ENCODE results near the gene FADS2.

The FADS2 gene

DNA sequence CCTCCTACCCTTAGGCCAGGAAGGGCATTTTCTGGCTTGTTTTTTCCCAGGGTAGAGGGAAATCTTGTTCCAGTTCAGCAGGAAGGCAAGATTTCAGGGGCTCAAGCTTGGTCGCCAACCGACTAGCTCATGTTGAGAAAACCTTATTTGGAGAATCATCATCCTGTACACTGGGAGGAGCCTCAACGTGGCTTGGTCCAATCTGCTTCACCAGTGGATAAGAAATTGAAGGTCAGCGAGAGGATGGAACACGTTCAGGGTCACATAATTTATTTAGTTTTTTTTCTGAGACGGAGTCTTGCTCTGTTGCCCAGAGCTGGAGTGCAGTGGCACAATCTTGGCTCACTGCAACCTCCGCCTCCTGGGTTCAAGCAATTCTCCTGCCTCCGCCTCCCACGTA, 20.5 kb downstream of the FADS2 start:
- DNase-seq = no peak

DNA sequence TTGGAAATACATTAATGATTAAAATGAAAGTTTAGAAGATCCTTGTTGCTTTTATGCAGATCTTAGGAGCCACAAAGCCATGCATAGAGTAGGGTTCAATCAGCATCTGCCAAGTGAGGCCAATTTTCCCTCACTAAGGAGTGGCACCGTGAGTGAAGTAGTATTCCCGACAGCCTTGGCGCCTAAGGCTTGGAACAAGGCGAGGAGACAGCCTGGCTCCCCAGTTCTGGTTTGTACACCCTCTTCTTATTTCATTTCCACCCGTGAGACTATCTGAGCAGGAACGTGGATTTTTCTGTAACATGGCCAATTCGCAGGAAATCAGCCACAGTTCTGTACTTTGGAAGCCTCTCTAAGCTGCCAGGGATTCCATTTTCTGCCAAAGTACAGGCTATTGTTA, 22.6 kb downstream of the FADS2 start:
- no peak for DNase-seq

DNA sequence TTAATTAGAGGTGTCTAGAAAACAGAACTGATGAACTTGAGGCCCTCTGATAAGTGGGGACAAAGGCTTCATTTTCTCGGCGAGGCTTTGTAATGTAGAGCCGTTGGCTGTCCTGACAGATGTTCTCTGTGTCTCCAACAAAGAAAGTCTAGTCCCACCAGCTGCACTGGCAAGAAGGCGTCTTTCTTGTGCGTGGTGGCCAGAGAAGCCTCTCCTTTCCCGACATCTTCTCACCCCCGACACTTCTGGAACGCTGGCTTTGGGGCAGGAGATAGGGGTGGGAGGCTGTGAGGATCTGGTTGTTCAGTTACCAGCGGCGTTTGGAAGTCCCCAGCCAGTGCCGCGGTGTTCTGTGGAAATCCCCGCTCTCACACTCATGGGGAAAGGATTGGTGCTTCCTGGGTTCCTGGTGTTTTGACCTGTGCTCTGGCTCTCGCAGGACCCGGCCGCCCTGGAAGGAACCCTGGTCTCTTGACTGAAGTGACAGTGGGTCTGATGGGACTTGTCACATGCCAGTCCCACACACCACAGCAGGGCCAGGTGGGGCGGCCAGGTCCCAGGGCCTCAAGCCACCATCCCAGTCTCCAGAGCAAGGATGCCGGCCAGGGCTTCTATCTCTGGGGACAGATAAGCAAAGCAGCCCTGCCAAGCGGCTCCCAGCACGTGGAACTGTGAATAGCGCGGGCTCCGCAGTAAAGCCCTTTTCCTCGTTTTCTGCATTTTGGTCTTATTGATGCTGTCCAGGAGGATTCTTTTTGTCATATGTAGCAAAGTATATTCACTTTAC, 23.2 kb downstream of the FADS2 start:
- DNase-seq = no peak

DNA sequence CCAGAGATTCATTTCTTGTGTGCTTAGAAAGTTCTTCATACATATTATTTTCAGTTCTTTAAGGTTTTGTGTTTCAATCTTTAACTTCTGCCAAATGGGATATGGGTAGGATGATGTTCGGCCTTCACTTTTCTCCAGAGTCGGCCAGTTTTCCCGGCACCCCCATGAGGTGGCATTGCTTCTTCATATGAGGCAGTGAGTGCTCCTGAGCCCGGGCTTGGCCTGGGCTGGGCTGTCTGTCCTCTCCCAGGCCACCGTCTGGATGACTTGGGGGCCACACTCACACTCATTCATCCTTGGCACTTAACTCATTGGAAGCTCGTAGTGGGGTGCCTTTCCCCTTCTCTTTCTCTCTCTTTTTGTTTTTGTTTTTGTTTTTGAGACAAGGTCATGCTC, 23.8 kb downstream of the FADS2 start:
- DNase-seq = no peak

DNA sequence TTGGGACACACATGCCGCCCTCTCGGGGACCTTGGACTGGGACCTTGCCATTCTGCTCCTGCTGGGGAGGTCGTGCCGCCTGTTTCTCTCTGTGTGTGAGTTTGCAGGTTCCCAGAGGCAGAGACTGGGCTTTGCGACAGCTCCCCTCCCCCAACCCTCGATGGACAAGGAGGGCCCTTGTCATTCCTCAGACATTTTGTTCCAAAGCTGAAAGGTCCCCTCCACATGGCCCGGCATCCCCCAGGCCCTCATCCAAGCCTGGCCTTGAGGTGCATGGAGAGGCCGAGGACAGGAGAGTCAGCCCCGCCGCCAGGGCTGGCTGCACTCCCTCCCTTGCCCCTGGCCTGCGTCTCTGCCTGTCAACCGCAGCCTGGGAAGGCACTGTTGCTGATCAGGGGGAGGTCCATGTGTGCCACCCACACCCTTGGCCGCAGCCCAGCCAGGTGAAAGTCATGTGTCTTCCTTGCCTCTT, 25.6 kb downstream of the FADS2 start:
- no peak for DNase-seq

DNA sequence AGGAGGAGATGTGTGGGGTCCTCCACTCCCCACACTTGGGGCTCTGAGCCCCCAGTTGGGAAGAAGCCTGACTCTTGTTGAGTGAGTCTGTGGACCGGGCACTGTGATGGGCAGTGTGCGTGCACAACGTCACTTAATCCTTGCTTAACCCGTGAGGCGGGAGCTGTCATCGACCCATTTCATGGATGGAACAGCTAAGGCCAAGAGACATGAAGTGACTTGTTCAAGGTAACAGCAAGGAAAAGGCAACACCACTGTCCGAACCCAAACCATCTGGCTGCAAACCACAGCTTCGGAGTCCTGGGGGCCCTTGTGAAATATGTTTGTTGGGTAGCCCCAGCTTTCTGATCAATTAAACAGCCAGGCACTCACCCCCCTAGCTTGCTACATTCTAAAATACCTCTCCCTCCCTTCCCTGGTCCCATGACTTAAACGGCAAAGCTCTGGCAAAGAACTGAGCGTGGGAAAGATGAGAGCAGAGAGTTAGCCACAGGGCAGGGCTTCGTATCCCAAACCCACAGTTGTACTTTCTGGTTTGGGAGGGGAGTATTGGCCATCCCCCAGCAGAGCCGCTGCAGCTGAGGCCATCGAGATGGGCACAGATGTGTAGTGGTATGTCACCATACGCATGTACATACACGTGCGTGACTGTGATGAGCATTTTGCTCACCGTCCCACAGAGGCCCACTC, 26.3 kb downstream of the FADS2 start:
- no peak for DNase-seq

DNA sequence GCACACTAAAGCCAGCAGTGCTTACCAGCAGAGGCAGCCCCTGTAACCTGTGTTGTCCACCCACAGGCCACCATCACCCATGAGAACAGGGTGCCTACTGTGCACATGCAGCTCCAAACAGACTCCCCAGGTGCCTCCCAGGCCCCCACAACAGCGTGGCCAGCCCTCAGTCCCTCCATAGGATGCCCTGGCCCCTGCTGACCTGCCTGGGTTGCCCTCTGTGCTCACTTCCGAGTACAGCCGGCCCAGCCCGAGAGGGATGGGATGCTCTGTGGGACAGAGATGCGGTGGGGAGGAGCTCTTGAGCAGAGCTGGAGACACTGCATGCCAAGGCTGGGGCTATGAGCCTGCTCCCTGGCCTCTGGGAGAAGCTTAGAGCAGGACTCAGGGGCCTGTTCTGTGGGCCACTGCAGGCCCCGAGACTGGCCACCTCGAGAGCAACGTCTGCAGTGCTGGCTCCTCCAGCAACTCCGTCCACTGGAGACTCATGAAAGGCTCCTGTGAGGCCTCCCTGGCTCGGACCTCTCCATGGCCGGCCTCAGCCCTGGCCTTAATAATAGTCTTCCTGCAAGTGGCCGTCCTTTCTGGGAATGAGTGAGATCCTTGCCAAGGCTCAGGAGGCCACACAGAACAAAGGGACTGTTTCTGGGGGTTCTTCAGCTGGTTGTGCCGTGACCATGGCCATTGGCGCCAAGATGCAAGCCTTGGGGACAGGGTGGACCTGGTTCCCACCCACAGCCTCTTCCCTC, 27.0 kb downstream of the FADS2 start:
- DNase-seq = no peak

DNA sequence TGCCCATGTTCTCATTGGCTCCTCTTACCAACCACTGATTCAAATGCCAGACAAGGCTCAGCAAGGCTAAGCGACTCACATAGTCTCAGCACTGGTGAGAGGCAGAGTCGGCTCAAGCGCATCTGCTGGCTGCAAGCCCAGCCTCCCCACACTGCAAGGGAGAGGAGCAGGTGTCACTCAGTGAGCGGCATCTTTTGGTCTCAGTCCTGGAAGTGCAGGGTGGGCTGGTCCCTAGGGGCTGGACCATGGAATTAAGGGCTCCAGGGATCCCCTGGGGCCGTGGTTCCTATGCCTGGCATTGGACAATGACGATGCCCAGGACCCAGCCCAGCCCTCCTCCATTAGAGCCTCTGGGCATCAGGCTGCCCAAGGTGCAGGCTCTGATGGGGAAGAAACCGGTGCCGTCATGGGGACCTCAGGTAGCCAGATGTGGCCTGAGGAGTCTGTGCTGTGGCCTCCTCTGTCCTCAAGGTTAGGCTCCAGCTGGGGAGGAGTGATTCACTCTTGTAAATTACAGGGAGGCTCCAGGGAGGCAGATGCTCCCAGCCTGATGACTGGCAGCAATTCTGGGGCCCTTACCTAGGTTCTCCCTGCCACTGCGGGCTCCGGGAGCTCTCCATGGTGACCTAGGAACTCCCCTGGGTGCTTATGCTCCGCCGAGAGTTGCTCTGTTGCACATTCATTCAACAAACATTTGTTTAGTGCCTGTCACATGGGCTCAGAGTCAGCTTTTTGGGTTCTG, 28.0 kb downstream of the FADS2 start:
- no peak for DNase-seq

DNA sequence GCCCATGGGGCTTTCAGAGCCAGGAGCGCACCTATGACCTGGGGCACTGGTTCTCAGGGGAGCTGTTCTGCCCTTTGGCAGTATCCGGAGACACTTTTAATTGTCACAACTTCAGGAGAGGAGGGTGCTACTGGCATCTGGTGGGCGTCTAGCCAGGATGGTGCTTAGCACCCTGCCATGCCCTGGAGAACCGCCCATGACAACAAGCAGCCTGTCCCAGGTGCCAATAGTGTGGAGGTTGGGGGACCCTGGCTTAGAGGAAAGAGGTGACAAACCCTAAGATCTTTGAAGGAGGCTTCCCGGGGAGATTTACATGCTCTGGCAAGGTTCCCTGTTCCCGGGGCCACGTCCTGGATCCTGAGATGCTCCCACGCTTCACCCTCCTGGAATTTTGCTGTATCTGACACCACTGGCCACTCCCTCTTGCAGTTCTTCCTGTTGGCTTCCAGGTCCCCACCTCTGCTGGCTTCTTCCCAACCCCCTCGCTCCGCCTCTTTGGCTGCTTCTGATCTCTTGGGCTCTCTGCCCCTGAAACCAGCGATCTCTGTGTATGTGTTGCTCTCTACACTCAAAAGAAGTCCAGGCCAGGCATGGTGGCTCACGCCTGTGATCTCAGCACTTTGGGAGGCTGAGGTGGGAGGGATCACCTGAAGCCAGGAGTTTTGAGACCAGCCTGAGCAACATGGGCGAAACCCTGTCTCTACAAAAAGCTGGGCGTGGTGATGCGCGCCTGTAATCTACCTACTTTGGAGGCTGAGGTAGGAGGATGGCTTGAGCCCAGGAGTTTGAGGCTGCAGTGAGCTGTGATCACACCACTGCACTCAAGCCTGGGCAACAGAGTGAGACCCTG, 32.2 kb downstream of the FADS2 start:
- no peak for DNase-seq

DNA sequence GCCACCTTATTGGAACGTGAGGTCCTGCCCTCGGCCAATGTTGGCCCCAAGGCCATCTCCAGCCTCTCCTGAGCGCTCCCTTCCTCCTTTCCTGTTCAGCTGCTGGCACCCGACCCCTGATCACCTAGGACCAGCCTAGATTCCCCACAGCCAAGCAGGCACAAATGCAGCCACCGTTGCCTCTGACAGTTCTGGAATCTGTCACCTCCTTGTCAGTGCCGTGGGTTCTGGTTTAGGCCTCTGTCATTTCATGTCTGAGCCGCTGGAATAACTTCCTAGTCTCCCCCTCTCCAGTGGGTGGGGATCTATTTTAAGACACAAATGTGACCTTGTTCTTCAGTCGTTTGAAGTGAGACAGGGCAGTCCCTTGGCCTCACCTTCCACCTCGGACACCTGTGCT, 33.5 kb downstream of the FADS2 start:
- DNase-seq = no peak

DNA sequence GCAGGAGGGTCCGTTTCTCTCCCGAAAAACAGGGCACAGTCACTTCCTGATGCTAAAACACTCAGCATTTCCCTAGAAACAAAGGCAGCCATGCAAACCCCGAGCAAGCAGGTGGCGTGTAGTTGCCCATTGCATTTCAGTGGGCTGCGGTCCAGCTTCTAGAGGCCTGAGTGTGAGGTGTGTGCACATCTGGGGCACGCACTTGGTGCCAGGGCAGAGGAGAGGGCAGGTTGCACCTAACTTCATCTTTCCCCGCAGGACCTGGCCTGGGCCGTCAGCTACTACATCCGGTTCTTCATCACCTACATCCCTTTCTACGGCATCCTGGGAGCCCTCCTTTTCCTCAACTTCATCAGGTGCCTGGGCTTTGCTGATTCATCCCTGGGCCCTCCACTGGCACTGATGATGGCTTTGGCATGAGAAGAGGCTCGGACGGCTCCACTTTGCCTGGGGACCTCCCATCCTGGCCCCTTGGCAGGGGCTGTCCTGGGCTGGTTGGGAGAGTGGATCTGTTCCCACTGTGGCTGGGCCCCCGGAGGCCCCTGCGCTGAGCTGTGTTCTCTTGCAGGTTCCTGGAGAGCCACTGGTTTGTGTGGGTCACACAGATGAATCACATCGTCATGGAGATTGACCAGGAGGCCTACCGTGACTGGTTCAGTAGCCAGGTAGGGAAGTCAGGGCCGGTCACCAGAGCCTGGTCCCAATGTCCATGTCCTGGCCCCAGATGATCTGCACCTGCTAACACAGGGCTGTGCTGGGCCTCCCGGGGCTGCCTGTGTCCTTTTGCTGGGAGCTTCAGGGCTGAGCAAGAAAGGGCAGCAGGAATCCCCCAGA, 34.8 kb downstream of the FADS2 start:
- no peak for DNase-seq

DNA sequence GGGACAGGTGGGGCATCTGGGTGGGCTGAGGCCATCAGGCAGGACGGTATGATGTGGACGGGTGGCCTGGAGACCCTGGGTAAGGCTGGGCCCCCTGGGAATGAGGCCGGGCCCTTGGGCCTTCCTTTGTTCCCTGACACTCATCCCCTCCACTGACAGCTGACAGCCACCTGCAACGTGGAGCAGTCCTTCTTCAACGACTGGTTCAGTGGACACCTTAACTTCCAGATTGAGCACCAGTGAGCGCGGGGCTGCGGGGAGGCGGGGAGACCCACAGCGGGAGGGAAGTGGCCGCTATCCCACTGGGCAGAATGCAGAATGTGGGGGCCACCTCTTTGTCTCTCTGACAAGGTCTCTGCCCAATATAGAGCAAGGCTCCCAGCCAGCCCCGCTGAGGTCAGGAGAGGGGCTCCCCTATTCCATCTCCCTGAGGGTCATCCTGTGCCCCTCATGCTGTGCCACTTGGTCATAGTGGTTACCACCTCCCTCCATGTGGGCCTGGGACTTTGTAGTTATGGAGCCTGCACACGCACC, 35.5 kb downstream of the FADS2 start:
- DNase-seq = no peak

DNA sequence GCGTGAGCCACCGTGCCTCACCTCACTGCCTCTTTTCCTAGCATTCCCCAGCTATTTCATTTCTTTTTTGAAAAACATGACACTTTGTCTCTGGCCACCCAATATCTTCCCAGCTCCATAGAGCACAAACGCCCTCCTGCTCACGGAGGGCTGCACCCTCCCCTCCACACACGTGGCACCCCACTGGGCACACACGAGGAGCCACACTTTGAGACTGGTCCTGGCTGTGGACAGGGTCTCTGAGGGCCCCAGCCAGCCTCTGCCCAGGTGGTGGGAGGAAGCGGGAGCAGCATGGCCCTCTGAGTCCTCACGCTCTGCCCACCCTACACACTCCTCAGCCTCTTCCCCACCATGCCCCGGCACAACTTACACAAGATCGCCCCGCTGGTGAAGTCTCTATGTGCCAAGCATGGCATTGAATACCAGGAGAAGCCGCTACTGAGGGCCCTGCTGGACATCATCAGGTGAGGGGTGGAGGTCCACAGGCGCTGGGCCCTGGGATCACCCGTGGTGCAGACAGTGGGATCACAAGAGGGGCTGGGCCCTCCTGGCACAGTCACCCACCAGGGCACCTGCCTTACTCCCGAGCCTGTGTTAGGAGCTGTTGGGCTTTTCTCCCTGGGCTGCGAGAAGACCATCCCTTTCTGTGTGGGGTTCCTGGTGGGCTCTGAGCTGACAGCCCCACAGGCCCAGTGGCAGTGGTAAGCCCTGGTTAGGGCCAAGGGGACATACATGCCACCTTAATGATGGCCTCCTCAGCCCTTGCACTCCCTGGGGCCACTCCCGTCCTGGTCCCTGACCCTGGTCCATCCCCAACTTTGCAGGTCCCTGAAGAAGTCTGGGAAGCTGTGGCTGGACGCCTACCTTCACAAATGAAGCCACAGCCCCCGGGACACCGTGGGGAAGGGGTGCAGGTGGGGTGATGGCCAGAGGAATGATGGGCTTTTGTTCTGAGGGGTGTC, 37.0 kb downstream of the FADS2 start:
- DNase-seq = no peak

DNA sequence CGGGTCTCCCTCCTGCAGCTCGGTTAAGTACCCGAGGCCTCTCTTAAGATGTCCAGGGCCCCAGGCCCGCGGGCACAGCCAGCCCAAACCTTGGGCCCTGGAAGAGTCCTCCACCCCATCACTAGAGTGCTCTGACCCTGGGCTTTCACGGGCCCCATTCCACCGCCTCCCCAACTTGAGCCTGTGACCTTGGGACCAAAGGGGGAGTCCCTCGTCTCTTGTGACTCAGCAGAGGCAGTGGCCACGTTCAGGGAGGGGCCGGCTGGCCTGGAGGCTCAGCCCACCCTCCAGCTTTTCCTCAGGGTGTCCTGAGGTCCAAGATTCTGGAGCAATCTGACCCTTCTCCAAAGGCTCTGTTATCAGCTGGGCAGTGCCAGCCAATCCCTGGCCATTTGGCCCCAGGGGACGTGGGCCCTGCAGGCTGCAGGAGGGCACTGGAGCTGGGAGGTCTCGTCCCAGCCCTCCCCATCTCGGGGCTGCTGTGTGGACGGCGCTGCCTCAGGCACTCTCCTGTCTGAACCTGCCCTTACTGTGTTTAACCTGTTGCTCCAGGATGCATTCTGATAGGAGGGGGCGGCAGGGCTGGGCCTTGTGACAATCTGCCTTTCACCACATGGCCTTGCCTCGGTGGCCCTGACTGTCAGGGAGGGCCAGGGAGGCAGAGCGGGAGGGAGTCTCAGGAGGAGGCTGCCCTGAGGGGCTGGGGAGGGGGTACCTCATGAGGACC, 38.3 kb downstream of the FADS2 start:
- no peak for DNase-seq

DNA sequence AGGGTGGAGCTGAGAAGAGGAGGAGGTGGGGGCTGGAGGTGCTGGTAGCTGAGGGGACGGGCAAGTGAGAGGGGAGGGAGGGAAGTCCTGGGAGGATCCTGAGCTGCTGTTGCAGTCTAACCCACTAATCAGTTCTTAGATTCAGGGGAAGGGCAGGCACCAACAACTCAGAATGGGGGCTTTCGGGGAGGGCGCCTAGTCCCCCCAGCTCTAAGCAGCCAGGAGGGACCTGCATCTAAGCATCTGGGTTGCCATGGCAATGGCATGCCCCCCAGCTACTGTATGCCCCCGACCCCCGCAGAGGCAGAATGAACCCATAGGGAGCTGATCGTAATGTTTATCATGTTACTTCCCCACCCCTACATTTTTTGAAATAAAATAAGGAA, 38.9 kb downstream of the FADS2 start:
- DNase-seq = no peak

DNA sequence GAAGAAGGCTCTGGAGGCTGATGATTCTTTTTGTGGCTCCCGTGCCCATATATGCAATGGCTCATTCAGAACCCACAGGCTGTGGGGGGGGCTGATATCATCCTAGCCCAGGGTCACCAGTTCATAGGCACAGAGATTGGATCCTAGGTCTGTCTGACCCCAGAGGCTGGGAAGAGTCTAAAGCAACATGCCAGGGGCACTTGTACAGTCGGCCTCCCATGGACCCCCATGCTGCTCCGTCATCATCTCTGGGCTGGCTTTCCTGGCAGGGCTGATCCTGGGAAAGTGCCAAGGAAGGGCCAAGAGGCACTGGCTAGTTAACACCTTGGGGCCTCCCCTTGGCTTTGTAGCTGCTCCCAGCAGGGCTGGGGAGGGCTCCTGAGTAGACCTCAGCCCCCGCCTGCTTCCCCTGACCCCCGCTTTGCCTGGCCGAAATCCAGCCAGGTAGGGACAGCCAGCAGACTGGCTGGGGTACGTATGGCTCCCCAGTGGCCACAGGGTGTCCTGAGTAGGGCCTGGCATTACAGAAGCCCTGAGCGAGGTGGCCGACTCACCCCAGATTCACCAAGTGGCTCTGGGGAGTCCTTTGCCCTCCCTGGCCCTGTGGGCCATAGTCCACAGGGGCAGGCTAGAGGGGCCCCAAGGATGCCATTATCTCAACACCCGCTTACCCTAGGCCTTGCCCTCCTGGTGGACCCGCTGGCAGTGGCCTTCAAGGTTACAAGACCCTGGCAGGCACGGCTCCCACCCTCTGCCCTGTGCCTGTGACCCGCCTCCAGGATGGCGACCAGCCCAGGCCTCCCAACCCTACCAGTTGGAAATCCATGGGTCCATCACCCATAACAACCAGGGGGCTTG, 40.7 kb downstream of the FADS2 start:
- no peak for DNase-seq

DNA sequence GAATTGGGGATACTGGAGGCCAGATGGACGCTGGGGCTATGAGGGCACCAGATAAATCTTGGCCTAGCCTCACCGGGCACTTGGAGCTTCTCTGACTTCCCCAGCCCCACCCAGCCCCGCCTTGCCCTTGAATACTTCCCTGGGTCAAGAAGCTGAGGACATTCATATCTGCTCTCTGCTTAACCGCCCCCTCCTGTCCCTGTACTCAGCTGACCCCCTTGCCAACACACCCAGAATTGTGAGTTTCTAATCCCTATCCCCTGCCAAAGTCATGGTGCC, 41.3 kb downstream of the FADS2 start:
- no peak for DNase-seq
